Cardiac fibroblast (primary cell): ENCODE measurements around the gene RRP9.
A peak's percentile ranks its signal among the peaks of the same experiment; 100 is the strongest.

Source experiments
- DNase-seq, 2 donors: peaks; one replicate each; pipeline versions ENCODE4 v3.0.0 to v3.0.0-alpha.2; 2010; ENCODE audit warnings: low read depth in 2 of 2
- H3K4me3 ChIP-seq, 2 donors: replicated peaks in 1 of 2; 1 replicate in 1 of 2; 2 replicates in 1 of 2; pipeline ENCODE4 v1.5.1; 2011; ENCODE audit warnings: low read depth in 2 of 2, low read length in 2 of 2, mild to moderate bottlenecking in 2 of 2, moderate library complexity in 1 of 2
- TF ChIP-seq, protein P1 (sequence below): IDR thresholded peaks from one replicate; pipeline ENCODE4 v1.5.1; 2011; ENCODE audit warnings: low read depth, mild to moderate bottlenecking, low read length, inconsistent platforms

The RRP9 gene

DNA sequence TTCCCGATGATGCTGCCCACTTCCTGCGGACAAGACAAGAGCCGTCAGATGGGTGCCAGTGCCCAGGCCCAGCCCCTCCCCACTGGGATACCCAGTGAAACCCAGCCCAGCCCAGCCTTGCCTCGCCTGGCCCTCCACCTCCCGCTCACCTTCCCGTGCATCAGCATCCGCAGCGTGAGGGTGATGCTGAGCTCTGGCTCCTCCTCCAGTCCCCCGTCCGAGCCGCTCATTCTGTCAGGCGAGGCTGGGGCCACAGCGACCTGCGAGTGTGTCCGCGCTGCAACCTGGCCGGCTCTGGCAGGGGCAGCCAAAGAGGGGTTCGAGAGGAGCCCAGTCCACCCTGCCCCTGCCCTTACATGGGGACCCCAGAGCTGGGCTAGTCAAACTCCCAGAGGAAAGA, 19.3 kb upstream of the RRP9 start:
- TF ChIP-seq, protein P1, sequence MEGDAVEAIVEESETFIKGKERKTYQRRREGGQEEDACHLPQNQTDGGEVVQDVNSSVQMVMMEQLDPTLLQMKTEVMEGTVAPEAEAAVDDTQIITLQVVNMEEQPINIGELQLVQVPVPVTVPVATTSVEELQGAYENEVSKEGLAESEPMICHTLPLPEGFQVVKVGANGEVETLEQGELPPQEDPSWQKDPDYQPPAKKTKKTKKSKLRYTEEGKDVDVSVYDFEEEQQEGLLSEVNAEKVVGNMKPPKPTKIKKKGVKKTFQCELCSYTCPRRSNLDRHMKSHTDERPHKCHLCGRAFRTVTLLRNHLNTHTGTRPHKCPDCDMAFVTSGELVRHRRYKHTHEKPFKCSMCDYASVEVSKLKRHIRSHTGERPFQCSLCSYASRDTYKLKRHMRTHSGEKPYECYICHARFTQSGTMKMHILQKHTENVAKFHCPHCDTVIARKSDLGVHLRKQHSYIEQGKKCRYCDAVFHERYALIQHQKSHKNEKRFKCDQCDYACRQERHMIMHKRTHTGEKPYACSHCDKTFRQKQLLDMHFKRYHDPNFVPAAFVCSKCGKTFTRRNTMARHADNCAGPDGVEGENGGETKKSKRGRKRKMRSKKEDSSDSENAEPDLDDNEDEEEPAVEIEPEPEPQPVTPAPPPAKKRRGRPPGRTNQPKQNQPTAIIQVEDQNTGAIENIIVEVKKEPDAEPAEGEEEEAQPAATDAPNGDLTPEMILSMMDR, result no peak

DNA sequence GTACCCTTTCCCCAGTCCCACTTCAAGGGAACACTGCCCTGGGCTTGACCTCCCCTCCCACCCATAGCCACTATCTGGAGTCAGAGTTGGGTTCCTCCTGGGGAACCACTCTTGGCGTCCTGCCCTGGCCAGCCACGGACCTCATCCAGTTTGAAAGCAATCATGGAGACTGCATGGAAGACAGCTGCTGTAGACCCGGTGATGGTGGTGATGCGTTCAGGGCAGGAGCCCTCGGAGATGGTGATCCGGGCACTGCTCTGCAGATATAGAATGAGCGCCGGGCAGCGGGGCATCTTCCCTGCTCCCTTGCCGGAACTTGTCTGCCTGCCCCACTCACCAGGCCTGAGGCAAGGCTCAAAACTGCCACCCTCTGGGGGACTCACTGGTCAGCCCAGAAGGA, 18.7 kb upstream of the RRP9 start:
- TF ChIP-seq, protein P1, result no peak
- DNase-seq, result no peak
- no peak overlapping the region for H3K4me3 ChIP-seq

More for the DNA sequence above, 19.3 kb upstream of the RRP9 start:
- DNase-seq, result no peak
- H3K4me3 ChIP-seq, result no peak overlapping the region

- TF ChIP-seq, protein P1, result no peak
- no peak overlapping the region for H3K4me3 ChIP-seq
- DNase-seq, result no peak
Measured at GRCh38 chr3:51959651-51960050, 17.9 kb upstream of the RRP9 start.

DNA sequence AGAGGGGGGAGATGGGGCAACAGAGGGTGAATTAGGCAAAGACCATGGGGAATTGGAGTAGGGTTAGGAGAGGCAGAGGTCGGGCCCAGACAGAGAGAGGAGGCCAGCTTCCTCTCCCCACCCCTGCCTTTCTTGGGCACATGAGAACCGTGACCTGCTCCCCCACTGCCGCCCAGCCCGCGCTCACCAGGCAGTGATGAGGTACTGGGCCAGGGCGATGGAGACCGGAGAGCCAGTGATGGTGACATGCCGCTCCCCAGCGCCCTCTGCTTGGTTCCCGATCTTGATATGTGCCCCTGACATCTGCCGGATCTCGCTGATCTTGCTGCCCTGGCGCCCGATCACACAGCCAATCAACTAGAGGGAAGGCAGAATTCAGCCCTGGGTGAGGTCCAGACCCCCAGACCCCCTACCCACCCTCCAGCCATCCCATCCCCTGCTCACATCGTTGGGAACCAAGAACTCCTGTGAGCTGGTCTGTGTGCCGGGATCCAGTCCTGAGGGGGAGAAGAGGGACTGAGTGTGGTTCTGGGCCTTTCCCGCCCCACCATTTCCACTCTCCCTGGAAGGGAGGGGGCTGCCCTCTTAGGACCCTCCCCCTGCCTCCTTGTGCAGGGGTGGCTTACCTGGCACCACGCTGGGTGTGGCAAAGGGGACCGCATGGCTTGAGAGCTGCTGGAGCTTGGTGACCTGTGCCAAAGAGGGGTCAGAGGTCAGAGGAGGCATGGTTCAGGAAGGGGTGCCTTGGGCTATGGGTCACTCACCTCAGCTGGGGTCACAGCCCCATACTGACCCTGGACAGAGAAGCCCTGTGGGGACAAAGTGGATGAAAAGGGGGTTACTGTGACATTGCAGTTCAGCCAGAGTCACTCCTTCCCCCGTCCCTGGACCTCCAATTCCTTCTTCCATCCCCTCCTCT, 17.2 kb upstream of the RRP9 start:
- no peak for DNase-seq
- no peak overlapping the region for H3K4me3 ChIP-seq
- TF ChIP-seq, protein P1, result no peak

DNA sequence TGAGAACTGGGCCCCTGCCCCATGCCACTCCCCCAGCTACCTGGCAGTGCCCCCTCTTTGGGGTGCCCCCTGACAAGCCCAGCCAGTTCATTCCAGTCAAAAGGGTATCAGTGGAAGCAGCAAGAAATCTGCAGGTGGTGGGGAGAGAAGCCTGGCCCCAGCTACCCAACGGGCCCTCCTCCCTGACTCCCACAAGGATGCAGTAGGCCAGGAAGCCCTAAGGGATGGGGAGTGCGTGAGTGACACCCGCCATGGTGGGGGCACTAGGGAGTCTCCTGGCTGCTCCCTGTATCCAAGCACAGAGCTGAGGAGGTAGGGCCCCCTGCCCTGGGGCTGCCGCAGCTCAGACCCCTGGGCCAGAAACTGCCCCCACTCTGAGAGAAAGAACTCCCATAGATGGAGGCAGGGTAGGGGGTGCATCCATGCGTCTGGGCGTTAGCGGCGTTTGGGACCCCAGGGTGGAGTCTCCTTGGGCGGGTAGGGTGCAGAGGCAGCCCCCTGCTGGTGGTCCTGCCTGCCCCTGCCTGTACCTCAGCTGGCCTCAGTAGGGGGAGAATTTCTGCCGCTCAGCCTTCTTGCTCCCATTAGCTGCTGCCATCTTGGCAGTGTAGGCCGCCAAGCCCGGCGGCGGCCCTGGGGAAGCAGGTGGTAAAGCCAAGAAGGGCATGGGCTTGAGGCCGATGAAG, 16.0 kb upstream of the RRP9 start:
- TF ChIP-seq, protein P1, result no peak
- H3K4me3 ChIP-seq, result no peak overlapping the region
- DNase-seq, result no peak

- DNase-seq, result peak; percentile 28 to 69
- no peak overlapping the region for H3K4me3 ChIP-seq
- TF ChIP-seq, protein P1, result peak; percentile 32
Measured at GRCh38 chr3:51955893-51956770, 14.4 kb upstream of the RRP9 start.
